NCI-H345 treated with DMSO at 0.1 percent for 48 hours (cell line): ENCODE data around the gene PTPRH.
"Not testable (repeated sequence)": the region's sequence is repeated elsewhere in the genome, so short reads cannot be mapped to it uniquely, and the experiment has no call there.

Experiments
- DNase-seq: peaks from one replicate; lab custom pipeline; 2025; ENCODE audit not compliant: unreplicated experiment; lab: John Stamatoyannopoulos, UW

PTPRH gene

GRCh38 chr19:55186080-55186479, 23.2 kb downstream of the PTPRH start:
- no peak for DNase-seq

GRCh38 chr19:55181740-55182139, 27.6 kb downstream of the PTPRH start:
- DNase-seq, result no peak

GRCh38 chr19:55179606-55180484, 29.5 kb downstream of the PTPRH start, which contains the start of gene SYT5:
SYT5 (minus strand) TSS chr19:55180289; CDS start chr19:55179041, 1,248 bp downstream.
- DNase-seq, result no peak

- DNase-seq, result peak; percentile 82
These were observed 30.3 kb downstream of the PTPRH start for GRCh38 chr19:55178781-55179599.

GRCh38 chr19:55176076-55176475, 33.2 kb downstream of the PTPRH start:
- no peak for DNase-seq

GRCh38 chr19:55175117-55175867, 34.0 kb downstream of the PTPRH start:
- DNase-seq, result no peak

- DNase-seq, result no peak
These were observed 34.7 kb downstream of the PTPRH start for GRCh38 chr19:55174425-55175116.

- no peak for DNase-seq
These were observed 35.4 kb downstream of the PTPRH start for GRCh38 chr19:55173714-55174409.

GRCh38 chr19:55173186-55173713, 36.1 kb downstream of the PTPRH start:
- no peak for DNase-seq

GRCh38 chr19:55172741-55173140, 36.6 kb downstream of the PTPRH start:
- no peak for DNase-seq

- not testable (repeated sequence) for DNase-seq
These were observed 37.0 kb downstream of the PTPRH start for GRCh38 chr19:55172318-55172717.

- DNase-seq, result no peak
These were observed 37.9 kb downstream of the PTPRH start for GRCh38 chr19:55171440-55171839.

- DNase-seq, result no peak
These were observed 40.2 kb downstream of the PTPRH start for GRCh38 chr19:55169136-55169535.

- DNase-seq, result peak; percentile 90
These were observed 42.6 kb downstream of the PTPRH start, which contains the start of gene DNAAF3 for GRCh38 chr19:55166530-55167268. DNAAF3 (minus strand) TSS chr19:55166613; CDS start chr19:55166413, 200 bp downstream.

- peak; percentile 34 for DNase-seq
These were observed 43.3 kb downstream of the PTPRH start for GRCh38 chr19:55165952-55166529.

GRCh38 chr19:55161571-55162322, 47.6 kb downstream of the PTPRH start:
- DNase-seq, result no peak

GRCh38 chr19:55160986-55161365, 48.3 kb downstream of the PTPRH start:
- DNase-seq, result no peak
